ENCODE results near the gene NPIPB2.

GRCh38 chr16:11896486-11897176, 45.2 kb downstream of the NPIPB2 start:
- TF ChIP-seq CTCF (IDR thresholded peaks at IDR 0.05) (no peak), POLR2A (IDR thresholded peaks at IDR 0.05) (no peak)
